Stomach smooth muscle (tissue), 2 donors: Measurements from ENCODE around the gene ANTXRL.
"Not testable (repeated sequence)": the region's sequence is repeated elsewhere in the genome, so short reads cannot be mapped to it uniquely, and the experiment has no call there.

Experiments
- H3K27ac ChIP-seq: one replicate; pipeline ENCODE4 v1.7.0; 2013; ENCODE audit warnings: mild to moderate bottlenecking, low read length, inconsistent platforms
- H3K27me3 ChIP-seq, 2 donors: one replicate each; pipeline ENCODE4 v1.7.0; 2013; ENCODE audit warnings: low read length in 2 of 2; ENCODE audit not compliant: insufficient read depth in 2 of 2, control insufficient read depth in 1 of 2
- H3K36me3 ChIP-seq, 2 donors: one replicate each; pipeline ENCODE4 v1.7.0; 2013; ENCODE audit warnings: low read length in 2 of 2; ENCODE audit not compliant: control insufficient read depth in 2 of 2, insufficient read depth in 2 of 2
- H3K4me1 ChIP-seq: one replicate; pipeline ENCODE4 v1.7.0; 2013; ENCODE audit warnings: low read length; ENCODE audit not compliant: control insufficient read depth, insufficient read depth
- H3K4me3 ChIP-seq, 2 donors: one replicate each; pipeline ENCODE4 v1.7.0; 2013; ENCODE audit warnings: low read length in 2 of 2
- H3K9ac ChIP-seq, 2 donors: one replicate each; pipeline ENCODE4 v1.7.0; 2013; ENCODE audit warnings: low read length in 2 of 2, mild to moderate bottlenecking in 1 of 2
- H3K9me3 ChIP-seq, 2 donors: one replicate each; pipeline ENCODE4 v1.7.0; 2013; ENCODE audit warnings: low read length in 2 of 2; ENCODE audit not compliant: control insufficient read depth in 2 of 2
- donor health status: healthy.
- donor health status: Pancreatic carcinoma.

ANTXRL gene

GRCh38 chr10:46255801-46256747, 30.7 kb upstream of the ANTXRL start:
- no peaks in the 10 kb centered on the region for H3K36me3 ChIP-seq
- H3K9me3 ChIP-seq: no peaks in the 10 kb centered on the region
- H3K27ac ChIP-seq: no peak overlapping the region
- H3K9ac ChIP-seq: no peak overlapping the region
- H3K4me3 ChIP-seq: peak overlapping the region in 1 of 2 donors; percentile 22
- H3K27me3 ChIP-seq: peaks cover 0 to 7% of the 10 kb centered on the region in 2 donors
- peaks cover 2% of the 10 kb centered on the region for H3K4me1 ChIP-seq

GRCh38 chr10:46257099-46257498, 29.7 kb upstream of the ANTXRL start:
- no peak overlapping the region for H3K4me3 ChIP-seq
- no peaks in the 10 kb centered on the region for H3K9me3 ChIP-seq
- H3K4me1 ChIP-seq: peaks cover 2% of the 10 kb centered on the region
- H3K36me3 ChIP-seq: no peaks in the 10 kb centered on the region
- H3K9ac ChIP-seq: no peak overlapping the region
- peaks cover 0 to 7% of the 10 kb centered on the region in 2 donors for H3K27me3 ChIP-seq
- H3K27ac ChIP-seq: no peak overlapping the region

- not testable (repeated sequence) for H3K4me3 ChIP-seq, H3K36me3 ChIP-seq, H3K9ac ChIP-seq, H3K27me3 ChIP-seq, H3K27ac ChIP-seq, H3K4me1 ChIP-seq, H3K9me3 ChIP-seq
Observed at GRCh38 chr10:46262906-46263560, 23.8 kb upstream of the ANTXRL start.

GRCh38 chr10:46263831-46264268, 22.9 kb upstream of the ANTXRL start:
- H3K27ac ChIP-seq: no peak overlapping the region
- no peak overlapping the region for H3K9ac ChIP-seq
- peaks cover 0 to 7% of the 10 kb centered on the region in 2 donors for H3K27me3 ChIP-seq
- no peaks in the 10 kb centered on the region for H3K9me3 ChIP-seq
- H3K4me3 ChIP-seq: no peak overlapping the region
- H3K36me3 ChIP-seq: no peaks in the 10 kb centered on the region
- H3K4me1 ChIP-seq: no peaks in the 10 kb centered on the region

- no peak overlapping the region for H3K9ac ChIP-seq
- peaks cover 0 to 8% of the 10 kb centered on the region in 2 donors for H3K27me3 ChIP-seq
- no peaks in the 10 kb centered on the region for H3K4me1 ChIP-seq
- no peak overlapping the region for H3K27ac ChIP-seq
- H3K4me3 ChIP-seq: no peak overlapping the region
- no peaks in the 10 kb centered on the region for H3K9me3 ChIP-seq
- H3K36me3 ChIP-seq: no peaks in the 10 kb centered on the region
Observed at GRCh38 chr10:46264336-46264735, 22.5 kb upstream of the ANTXRL start.

- no peak overlapping the region for H3K9ac ChIP-seq
- no peaks in the 10 kb centered on the region for H3K4me1 ChIP-seq
- H3K9me3 ChIP-seq: no peaks in the 10 kb centered on the region
- H3K4me3 ChIP-seq: no peak overlapping the region
- no peak overlapping the region for H3K27ac ChIP-seq
- no peaks in the 10 kb centered on the region for H3K36me3 ChIP-seq
- peaks cover 0 to 8% of the 10 kb centered on the region in 2 donors for H3K27me3 ChIP-seq
Observed at GRCh38 chr10:46264737-46265368, 21.9 kb upstream of the ANTXRL start.

- not testable (repeated sequence) for H3K27ac ChIP-seq, H3K4me3 ChIP-seq, H3K9ac ChIP-seq, H3K4me1 ChIP-seq, H3K9me3 ChIP-seq, H3K27me3 ChIP-seq, H3K36me3 ChIP-seq
Observed at GRCh38 chr10:46265566-46266305, 21.1 kb upstream of the ANTXRL start.

GRCh38 chr10:46266306-46266985, 20.4 kb upstream of the ANTXRL start:
- peaks cover 0 to 8% of the 10 kb centered on the region in 2 donors for H3K27me3 ChIP-seq
- H3K4me1 ChIP-seq: no peaks in the 10 kb centered on the region
- H3K9me3 ChIP-seq: no peaks in the 10 kb centered on the region
- no peak overlapping the region for H3K9ac ChIP-seq
- H3K4me3 ChIP-seq: no peak overlapping the region
- no peak overlapping the region for H3K27ac ChIP-seq
- H3K36me3 ChIP-seq: no peaks in the 10 kb centered on the region

- H3K4me1 ChIP-seq: no peaks in the 10 kb centered on the region
- peaks cover 0 to 8% of the 10 kb centered on the region in 2 donors for H3K27me3 ChIP-seq
- no peak overlapping the region for H3K4me3 ChIP-seq
- no peak overlapping the region for H3K27ac ChIP-seq
- no peaks in the 10 kb centered on the region for H3K36me3 ChIP-seq
- no peak overlapping the region for H3K9ac ChIP-seq
- no peaks in the 10 kb centered on the region for H3K9me3 ChIP-seq
Observed at GRCh38 chr10:46267132-46267985, 19.4 kb upstream of the ANTXRL start.
